HG03280 (cell line): ENCODE results near the gene PPM1L.
A peak's percentile ranks its signal among the peaks of the same experiment; 100 is the strongest.

Experiments used
- ATAC-seq: cut with Tn5 transposase; IDR thresholded peaks from one replicate; pipeline ENCODE4 v1.9.1; 2021; ENCODE audit warnings: mild to moderate bottlenecking, moderate library complexity; ENCODE audit not compliant: unreplicated experiment

Gene PPM1L

DNA sequence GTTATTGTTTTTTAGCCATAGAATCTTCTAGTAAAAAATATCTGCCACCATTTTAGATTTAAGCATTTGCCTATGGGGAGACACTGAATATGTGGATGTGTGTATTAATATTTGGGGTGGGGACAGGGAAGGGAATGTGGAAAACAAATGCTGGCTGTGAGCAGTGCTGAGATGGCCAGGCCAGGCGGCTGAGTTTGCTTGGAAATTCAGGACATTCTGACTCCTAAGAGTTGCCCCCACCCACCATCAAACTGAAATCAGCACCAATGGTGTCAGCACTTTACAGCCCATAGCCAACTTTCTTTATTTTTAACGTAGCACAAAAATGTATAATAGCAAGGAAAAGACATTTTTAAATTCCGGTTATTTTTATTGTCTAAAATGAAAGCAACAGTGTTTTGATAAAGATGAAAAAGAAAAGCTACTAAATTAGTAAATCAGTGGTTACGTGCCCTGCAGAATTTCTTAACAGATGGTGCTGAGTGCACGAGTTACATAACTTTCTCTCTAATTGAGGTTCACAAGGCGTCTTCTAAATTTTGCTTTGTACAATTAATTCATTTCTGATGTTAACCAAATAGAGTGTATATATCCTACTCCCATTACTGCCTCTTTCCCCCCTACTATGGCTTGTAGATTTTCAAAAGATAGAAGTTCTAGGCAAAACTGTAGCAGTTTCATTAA is 315.1 kb downstream of the PPM1L start:
- ATAC-seq = no peak

DNA sequence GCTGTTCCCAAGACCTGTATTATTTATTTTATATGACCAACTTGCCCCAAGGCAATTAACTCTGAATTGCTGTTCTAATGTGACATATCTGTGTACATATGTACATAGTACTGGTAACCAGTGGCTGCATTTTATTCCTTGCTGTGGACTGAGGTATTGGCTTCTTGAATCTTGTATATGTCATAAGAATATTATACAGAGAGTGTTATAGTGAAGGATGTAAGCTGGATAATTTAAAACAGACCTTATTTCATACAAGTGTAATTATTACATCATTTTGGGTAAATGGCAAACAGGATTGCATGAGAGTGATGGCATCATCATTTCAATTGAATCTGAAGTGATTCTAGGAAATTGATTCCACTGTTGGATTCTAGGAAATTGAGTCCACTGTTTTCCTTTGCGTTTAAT is 316.2 kb downstream of the PPM1L start:
- no peak for ATAC-seq

DNA sequence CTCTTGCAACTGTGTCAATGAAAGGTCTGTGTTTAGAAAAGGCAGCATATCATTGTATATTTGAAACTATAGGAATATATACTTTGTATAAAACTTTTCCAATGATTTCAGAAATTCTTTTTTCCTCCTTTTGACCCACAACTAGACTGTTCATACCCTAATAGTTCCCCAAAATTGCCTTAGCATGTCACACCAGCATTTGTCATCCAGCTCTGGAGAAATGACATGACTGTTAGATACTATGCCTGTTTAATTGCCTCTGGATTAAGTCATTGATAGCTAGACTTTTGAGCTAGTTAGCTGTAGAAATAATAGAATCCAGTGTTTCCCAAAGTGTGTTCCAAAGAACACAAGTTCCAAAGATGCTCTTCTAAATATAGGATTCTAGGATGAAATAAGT is 316.7 kb downstream of the PPM1L start:
- no peak for ATAC-seq

DNA sequence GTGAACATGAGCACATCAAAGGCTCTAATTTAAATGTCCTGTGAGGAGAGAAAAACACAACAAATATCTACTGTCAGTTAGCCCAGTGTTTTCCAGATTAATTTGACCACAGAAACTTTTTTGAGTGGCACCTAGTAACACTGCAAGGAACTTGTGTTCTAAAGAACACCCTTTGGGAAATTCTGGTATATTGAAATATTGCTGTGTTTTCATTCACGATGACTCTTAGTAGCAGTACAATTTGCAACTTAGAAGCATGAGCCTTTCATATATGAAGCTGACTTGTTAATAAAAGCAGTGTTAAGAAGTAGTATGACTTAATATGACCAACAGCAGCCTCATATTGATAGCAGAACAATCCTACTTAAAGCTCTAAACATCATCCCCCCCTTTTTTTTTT is 317.1 kb downstream of the PPM1L start:
- ATAC-seq = no peak

DNA sequence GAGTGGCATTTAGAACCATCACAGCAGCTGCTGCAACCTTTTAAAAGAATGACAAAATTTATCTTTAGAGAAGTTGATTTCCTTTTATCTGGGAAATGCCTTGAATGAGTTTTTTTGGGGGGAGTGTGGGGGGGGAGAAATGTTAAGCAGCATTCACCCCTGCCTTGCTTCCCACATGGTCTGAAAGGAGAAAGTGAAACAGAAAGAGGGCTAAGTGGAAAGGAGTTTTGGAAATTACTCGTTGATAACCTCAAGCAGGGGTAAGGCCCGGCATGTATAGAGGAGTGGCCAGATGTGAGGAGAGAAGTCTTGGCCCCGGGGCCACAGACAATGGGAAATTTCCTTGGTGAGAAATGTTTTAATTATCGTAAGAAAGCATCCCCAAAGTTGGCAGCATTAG is 325.6 kb downstream of the PPM1L start:
- peak; percentile 57 for ATAC-seq

DNA sequence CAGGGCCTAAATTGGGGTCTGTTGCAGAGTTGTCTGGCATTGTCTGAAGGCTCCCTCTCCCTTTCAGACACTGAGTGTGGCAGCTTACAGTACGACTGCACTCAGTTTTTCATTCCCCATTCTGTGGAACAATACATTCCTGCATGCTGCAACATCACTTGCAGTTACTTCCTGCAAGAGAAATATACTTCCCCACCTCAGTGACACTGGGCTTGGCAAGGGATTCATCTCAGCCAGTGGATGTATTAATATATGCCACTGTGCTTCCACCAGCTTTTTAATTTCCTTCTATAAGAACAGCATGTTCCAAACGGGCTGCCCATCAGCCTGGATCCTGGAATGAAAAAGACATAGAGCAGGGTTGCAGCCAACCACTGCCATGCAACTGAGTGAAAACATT is 326.0 kb downstream of the PPM1L start:
- ATAC-seq = peak; percentile 12

DNA sequence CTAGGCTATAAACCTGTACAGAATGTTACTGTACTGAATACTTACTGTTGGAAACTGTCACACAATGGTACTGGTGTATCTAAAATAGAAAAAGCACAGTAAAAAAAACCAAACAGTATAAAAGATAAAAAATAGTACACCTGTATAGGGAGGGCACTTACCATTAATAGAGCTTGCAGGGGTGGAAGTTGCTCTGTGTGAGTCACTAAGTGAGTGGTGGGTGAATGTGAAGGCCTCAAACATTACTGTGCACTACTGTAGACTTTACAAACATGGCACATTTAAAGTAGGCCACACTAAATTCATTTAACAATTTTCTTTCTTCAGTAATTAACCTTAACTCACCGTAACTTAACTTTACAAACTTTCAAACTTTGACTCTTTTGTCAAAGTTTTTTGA is 327.1 kb downstream of the PPM1L start:
- no peak for ATAC-seq

DNA sequence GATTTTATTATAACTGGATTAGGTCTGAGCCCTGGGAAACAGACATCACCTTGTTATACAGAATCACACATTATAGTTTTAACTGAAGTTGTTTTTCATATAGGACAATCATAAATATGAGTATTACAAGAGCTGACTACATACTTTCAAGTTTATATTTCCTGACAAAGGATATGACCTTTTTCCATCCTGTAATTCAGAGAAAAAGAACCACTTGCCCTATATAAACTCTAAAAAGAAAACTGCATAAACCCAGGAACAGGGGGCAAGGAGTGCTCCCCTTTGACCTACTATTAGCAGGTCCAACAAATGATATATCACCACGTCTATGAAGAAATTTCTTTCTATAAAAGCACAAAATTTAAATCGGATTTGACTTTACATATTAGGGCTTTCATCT is 328.2 kb downstream of the PPM1L start:
- no peak for ATAC-seq

DNA sequence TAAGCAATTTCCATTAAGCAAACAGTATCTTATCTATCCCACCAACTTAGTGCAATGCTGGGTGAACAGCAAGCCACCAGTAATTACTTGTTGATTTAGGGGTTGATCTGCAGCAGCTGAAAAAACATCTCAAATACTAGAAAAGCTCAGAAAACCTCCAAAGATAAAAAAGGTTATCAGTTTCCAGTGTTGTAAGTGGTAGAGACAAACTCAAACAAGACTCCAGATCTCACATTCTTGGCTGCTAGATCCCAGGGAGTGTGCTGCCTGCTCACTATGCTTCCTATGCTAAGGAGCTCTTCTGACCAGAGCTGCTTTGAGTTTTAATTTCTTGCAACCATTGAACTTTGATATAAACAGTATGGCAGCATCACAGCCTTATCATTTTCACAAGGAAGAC is 337.9 kb downstream of the PPM1L start:
- ATAC-seq = no peak

DNA sequence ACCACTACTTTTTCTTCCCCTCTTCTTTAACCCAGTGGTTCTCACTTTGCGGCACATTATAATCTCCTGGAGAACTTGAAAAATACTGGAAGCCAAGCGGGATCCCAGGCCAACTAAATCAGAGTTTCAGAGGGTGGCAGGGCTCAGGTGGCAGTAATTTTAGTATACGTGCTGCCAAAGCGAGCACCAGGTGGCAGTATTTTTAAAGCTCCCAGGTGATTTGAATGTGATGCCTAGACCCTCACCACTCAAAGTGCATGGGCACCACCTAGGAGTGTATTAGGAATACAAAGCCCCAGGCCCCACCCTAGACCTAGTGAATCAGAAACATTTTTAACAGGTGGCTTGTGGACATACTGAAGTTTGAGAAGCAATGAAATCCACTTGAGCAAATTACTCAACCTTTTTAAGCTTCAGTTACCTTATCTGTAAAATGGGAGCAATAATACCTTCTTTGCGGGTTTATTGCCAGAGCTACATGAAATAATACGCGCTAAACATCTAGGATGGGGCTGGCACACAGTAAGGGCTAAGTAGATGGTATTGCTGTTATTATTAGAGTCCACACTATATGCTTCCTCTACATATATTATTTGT is 340.8 kb downstream of the PPM1L start:
- no peak for ATAC-seq

DNA sequence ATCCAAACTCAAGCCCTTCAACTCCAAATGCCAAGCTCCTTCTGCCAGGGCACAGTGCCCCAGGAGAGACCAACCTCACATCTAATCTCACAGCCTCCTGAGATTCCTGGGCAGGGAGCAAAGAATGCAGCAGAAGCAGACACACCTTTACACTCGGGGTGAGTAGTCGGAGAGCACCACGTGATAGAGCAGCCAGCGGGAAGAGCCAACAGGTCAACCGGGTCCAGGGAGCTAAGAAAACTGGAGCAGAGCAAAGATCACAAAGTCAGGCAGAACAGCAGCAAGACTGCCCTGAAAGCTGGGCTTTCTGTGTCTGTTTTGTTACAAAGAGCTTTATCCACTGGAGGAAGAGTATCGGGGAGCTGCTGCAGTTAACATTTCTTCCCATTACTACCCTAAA is 345.0 kb downstream of the PPM1L start:
- ATAC-seq = no peak

DNA sequence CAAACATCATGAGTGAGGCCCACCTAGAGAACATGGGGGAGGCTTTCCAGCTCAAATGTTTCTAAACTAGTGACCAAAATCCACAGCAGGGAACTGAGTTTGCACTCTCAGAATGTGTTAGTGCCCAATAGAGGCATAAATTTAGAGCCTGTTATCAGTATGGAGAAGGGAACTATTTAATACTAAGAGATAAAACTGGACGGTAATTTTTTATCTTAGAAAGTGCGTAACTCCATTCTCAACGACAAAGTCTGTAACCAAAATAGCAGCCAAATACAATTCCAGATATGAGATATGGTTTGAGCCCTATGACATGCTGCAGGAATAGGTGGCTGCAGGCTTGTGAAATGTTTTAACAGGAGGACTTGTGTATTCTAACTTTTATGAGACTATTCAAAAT is 345.6 kb downstream of the PPM1L start:
- no peak for ATAC-seq

DNA sequence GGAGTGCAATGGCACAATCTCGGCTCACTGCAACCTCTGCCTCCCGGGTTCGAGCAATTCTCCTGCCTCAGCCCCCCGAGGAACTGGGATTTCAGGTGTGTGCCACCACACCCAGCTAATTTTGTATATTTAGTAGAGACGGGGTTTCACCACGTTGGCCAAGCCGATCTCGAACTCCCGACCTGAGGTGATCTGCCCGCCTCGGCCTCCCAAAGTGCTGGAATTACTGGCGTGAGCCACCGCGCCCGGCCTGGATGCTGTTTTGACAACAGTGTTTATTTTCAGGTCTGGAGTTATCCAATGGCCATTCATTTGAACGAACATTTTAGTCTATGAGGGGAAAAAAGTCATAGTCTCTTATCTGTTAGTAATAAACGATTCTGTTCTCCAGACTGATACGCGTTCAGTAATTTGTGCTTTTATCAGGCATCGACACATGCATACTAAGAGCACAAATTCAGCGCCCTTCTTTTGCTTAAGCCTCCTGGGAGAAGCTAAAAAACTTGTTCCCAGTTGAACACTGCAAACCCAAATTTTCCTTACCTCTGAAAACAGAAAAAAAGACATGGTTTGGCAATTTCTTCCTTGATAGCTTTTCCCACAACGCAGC is 347.9 kb downstream of the PPM1L start:
- no peak for ATAC-seq

DNA sequence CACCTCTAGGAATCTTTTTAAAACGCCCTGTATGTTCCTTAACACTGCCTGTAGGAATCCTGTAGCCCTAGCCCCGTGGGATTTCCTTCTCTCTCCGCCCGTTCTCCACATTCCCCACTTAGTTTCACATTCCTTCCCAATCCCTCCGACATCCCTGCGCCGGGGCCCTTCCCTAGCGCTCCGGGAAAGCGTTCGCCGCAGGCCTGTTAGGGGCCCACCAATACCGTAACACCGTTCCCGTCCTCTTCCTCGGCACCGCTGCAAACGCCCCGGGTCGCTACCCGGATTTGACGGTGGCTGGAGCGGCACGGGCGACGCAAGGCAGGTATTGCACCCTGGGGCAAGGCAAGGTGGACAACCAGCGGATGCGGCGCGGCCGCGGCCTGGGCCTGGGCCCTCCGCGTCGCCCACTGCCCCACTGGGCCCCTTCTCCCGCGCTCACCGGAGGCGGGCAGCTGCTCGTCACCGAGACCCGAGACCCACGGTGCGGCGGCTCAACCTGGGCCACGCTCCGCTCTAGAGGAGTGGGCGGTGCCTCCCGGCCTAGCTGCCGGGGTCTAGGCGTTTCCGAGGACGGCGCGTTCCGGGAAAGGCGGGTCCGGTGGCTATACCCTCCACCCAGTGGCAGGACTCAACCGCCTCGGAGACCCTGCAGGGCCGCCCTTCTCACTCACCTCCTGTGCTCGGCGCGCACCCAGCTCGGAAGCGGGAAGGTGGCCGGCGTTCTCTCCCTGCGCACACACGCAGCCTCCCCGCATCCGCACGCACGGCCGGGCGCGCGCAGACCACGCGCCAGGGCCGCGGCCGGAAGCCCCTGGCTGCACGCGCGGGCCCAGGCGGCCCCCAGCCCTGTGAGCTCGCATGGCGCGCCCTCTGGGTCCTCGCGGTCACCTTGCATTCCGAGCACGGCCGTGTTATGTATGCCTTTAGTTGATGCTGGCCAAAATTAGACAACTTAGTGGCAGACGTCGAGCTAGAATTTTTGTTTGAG is 348.8 kb downstream of the PPM1L start, which contains the start of gene B3GALNT1:
B3GALNT1 (minus strand) TSS at position 789 of the 991 bp plus-strand sequence. CDS start 18,595 bp downstream, outside the sequence.
- peak; percentile 56 for ATAC-seq

DNA sequence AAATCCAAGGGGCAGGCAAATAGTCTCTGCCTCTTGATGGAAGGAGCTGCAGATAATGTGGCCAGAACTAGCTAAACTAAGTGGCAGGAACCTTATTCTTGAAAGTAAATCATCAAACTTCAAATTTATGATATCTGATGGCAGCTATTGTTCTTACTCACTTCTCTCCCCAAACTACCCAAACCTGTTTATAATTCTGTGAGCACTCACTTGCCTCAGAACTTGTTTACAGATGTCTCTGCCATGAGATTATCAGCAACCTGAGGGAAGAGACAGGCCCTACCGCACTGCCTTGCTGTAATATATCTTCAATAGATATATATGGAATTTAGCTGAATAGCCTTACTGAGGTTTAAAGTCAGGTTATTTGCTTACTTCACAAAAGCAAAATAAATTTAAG is 351.3 kb downstream of the PPM1L start:
- no peak for ATAC-seq

DNA sequence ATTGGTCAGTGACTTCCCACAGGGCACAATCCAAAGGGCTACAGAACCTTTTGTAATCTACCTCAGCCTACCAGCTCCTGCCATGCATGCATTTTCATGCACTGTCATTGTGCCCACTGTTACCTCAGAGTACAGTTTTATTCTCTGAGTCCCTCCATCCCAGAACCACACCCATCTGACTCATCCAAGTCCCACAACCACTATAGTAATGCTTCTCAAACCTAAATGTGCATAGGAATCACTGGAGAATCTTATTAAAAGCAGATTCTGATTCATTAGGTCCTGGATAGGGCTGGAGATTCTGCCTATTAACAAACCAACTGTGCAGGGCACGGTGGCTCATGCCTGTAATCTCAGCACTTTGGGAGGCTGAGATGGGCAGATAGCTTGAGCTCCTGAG is 352.8 kb downstream of the PPM1L start:
- ATAC-seq = no peak

DNA sequence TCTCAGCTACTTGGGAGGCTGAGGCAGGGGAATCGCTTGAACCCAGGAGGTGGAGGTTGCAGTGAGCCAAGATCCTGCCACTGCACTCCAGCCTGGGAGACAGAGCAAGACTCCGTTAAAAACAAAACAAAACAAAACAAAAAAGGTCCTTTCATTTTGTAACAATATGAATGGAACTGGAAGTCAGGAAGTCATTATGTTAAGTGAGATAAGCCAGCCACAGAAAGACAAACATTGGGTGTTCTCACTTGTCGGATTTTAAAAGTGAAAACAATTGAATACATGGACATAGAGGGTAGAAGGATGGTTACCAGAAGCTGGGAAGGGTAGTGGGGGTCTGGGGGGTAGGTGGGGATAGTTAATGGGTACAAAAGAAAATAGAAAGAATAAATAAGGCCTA is 361.6 kb downstream of the PPM1L start:
- no peak for ATAC-seq

DNA sequence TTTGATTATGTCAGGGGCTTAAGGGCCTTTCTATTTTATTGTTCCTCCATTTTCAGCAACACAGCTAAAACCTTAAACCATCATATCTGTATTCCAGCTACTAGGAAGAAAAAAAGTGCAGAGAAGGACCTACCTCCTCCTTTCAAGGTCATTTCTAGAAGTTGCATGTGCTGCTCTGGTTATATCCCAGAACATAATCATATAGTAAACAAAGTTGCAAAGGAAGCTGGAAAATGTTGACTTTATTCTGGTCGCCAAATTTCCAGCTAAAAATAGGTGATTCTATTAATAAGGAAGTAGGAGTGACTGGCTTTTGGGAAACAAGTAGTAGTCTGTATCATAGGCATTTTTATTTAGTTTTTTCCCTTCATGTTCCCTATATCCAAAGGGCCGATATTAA is 370.5 kb downstream of the PPM1L start:
- no peak for ATAC-seq
